ENCODE measurements around the gene DDX4.
"Not testable (repeated sequence)": the region's sequence is repeated elsewhere in the genome, so short reads cannot be mapped to it uniquely, and the experiment has no call there.

Gene DDX4

DNA sequence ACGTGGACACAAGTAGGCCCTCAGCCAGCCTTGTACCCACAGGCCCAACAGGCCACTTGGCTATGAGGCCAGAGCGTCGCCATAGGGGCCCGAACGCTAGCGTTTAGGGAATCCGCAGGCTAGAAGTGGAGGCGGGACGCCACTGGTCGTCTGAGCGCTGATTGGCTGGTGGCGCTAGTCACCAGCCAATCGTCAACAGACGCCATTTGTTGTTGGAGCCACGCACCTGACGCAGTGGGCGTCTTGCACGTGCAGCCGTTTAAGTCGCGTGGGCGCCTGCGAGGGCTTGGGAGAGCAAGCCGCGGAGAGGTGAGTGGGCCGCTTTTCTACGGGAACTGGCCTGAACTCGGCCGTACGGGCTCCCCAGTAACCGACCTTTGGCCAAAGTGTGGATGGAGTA is at the start of gene DDX4:
Gene DDX4, plus strand, starts transcription at position 269 of the 400 bp plus-strand sequence. CDS start 903 bp downstream, outside the sequence.
- ChIA-PET POLR2A (no interaction called here), CTCF (no interaction called here)

DNA sequence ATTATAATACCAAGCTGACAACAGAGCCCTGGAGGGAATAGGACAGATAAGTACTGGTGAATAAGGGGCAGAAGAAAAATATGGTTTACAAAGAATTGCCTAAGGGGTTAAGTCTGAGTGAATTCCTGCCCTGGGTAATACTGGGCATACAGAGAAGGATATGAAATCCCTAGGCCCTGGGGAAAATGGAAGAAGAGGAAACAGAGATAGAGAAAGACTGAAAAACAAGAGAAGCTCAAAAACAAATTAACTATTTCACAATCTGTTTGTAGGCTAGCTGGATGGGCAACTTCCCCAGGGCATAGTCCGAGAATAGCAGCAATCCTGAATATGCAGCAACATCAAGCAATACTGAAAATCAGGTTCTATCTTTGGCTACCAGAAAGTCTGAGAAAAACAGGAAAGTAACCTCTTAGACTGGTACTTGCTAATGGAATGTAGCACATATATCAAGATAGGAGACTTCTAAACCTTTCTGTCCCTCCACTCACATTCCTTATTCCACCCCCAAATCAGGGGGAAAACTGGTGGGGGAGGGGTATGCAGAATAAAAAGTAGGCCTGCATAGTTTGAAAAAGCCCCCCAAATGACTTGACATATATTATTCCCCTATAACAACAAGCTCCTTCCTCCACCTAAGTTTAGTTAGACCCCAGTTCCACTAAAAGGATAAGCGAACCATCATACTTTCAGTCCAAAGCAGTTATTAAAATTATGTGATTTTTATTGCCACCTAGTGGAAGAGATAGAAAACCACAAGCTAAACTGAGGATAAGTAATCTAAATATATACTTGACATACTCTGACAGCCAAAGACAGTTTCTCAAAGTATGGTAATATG is 46.4 kb upstream of the DDX4 start:
- CTCF ChIA-PET = interaction anchor here (0.6 to 1.0 kb wide), 3 partner anchors 16 to 384 kb away, joined by 3 to 4 read pairs (median 3); no protein-coding TSS in a partner anchor
- POLR2A ChIA-PET = interaction anchor here (1.1 kb wide), 1 partner anchor 384 kb away, joined by 3 read pairs; the partner anchor contains the start of genes DHX29 and MTREX
- DNase-seq (ENCODE audit: extremely low spot score) = peak; percentile 17
- TF ChIP-seq FOXA1 (IDR thresholded peaks at IDR 0.05) = no peak
- TF ChIP-seq, protein P1, sequence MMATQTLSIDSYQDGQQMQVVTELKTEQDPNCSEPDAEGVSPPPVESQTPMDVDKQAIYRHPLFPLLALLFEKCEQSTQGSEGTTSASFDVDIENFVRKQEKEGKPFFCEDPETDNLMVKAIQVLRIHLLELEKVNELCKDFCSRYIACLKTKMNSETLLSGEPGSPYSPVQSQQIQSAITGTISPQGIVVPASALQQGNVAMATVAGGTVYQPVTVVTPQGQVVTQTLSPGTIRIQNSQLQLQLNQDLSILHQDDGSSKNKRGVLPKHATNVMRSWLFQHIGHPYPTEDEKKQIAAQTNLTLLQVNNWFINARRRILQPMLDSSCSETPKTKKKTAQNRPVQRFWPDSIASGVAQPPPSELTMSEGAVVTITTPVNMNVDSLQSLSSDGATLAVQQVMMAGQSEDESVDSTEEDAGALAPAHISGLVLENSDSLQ (IDR thresholded peaks at IDR 0.05) = peak; percentile 28; the same call in 1 of the 2 replicates

More for the DNA sequence above, at the start of gene DDX4:
- DNase-seq (ENCODE audit: extremely low spot score) = no peak
- TF ChIP-seq SP1 (IDR thresholded peaks at IDR 0.05) = no peak
- no peak for TF ChIP-seq FOXA1 (IDR thresholded peaks at IDR 0.05)

DNA sequence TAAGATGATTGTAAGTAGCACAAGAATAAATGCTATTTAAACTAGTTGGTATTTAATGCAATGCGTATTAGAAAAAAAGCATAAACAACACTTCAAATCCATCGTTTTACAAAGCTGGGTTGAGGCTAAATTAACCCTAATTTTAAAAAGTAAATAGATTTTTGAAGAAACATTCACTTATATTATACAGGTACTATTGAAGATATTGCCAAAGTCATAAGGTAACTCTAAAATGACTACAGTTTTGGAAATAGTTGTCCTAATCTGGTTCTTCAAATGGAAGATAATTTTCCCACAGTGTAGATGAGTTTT is 45.8 kb upstream of the DDX4 start:
- TF ChIP-seq CTBP1 (IDR thresholded peaks at IDR 0.05; ENCODE audit: borderline replicate concordance) (no peak), ARNT (IDR thresholded peaks at IDR 0.05) (no peak), LEF1 (IDR thresholded peaks at IDR 0.05; ENCODE audit: borderline replicate concordance) (no peak), L3MBTL2 (conservative IDR thresholded peaks at IDR 0.05) (no peak), ZNF384 (IDR thresholded peaks at IDR 0.05) (no peak)
- TF ChIP-seq, protein P1 (IDR thresholded peaks at IDR 0.05) = no peak
- ChIA-PET POLR2A (interaction anchor here (1.1 kb wide), 1 partner anchor 384 kb away, joined by 3 read pairs; the partner anchor contains the start of genes DHX29 and MTREX), CTCF (interaction anchor here (0.8 to 1.0 kb wide), 2 partner anchors 17 to 21 kb away, joined by 3 to 4 read pairs; no protein-coding TSS in a partner anchor)
- DNase-seq (ENCODE audit: extremely low spot score) = no peak

DNA sequence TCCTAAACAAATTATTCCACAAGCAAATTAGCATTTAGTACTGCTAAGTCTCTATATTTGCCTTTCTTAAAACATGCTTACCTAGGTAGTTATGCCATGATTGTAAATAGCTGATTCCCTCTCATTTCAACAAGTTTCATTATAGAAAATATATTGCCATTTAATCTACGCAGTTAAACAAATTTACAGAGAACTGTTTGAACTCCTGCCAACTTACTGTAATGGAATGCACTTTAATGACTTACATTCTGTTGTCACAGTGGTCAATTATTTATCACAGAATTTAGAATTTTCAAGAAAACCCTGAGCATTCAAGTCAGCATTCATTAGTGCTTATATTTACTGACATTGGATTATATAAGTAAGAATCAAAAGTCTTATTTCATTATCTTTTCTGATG is 45.4 kb upstream of the DDX4 start:
- ChIA-PET POLR2A (interaction anchor here (1.1 kb wide), 1 partner anchor 385 kb away, joined by 3 read pairs; the partner anchor contains the start of genes DHX29 and MTREX), CTCF (interaction anchor here (0.8 kb wide), 1 partner anchor 21 kb away, joined by 4 read pairs; no protein-coding TSS in a partner anchor)
- no peak for DNase-seq (ENCODE audit: extremely low spot score)
- no peak for TF ChIP-seq FOXK2 (IDR thresholded peaks at IDR 0.05)
- TF ChIP-seq BHLHE40 (IDR thresholded peaks at IDR 0.05; ENCODE audit: borderline replicate concordance) = no peak
- no peak for TF ChIP-seq SP1 (IDR thresholded peaks at IDR 0.05)
- TF ChIP-seq LEF1 (IDR thresholded peaks at IDR 0.05; ENCODE audit: borderline replicate concordance) = no peak
- no peak for TF ChIP-seq ARNT (IDR thresholded peaks at IDR 0.05)
- no peak for TF ChIP-seq CTBP1 (IDR thresholded peaks at IDR 0.05; ENCODE audit: borderline replicate concordance)
- no peak for TF ChIP-seq NFRKB (IDR thresholded peaks at IDR 0.05)

DNA sequence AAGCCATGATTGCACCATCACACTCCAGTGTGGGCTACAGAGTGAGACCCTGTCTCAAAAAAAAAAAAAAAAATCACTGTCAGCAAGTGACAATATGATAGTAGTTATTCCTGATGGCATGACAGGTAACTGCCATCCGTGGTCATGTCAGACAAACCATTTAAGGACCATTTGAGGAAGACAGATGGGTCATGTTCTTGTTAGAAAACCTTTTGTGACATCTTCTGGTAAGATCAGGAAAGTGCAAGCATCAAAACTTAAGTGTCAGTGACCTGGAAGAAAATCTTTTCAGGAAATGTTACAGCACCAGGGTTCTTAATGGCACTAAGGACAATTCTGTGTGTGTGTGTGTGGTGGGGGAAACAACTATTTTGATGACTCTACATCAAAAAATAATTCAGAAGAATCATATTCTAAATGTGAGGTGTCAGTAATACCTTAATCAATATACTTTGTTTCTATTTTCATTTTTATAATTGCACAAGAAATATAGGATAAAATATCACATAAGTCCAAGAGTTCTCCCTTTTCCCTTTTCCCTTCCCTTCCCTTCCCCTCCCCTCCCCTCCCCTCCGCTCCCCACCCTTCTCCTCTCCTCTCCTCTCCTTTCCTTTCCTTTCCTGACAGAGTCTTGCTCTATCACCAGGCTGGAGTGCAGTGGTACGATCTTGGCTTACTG is 43.6 kb upstream of the DDX4 start:
- CTCF ChIA-PET = no interaction called here
- TF ChIP-seq NFRKB (IDR thresholded peaks at IDR 0.05) = no peak
- TF ChIP-seq, protein P1 (IDR thresholded peaks at IDR 0.05) = peak; percentile 74
- peak; percentile 18 for DNase-seq (ENCODE audit: extremely low spot score)
- POLR2A ChIA-PET = no interaction called here

DNA sequence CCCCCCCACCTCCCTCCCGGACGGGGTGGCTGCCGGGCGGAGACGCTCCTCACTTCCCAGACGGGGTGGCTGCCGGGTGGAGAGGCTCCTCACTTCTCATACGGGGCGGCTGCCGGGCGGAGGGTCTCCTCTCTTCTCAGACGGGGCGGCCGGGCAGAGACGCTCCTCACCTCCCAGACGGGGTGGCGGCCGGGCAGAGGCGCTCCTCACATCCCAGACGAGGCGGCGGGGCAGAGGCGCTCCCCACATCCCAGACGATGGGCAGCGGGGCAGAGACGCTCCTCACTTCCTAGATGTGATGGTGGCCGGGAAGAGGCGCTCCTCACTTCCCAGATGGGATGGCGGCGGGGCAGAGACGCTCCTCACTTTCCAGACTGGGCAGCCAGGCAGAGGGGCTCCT is 41.2 kb upstream of the DDX4 start:
- DNase-seq (ENCODE audit: extremely low spot score); CTCF ChIA-PET; POLR2A ChIA-PET: not testable (repeated sequence)

DNA sequence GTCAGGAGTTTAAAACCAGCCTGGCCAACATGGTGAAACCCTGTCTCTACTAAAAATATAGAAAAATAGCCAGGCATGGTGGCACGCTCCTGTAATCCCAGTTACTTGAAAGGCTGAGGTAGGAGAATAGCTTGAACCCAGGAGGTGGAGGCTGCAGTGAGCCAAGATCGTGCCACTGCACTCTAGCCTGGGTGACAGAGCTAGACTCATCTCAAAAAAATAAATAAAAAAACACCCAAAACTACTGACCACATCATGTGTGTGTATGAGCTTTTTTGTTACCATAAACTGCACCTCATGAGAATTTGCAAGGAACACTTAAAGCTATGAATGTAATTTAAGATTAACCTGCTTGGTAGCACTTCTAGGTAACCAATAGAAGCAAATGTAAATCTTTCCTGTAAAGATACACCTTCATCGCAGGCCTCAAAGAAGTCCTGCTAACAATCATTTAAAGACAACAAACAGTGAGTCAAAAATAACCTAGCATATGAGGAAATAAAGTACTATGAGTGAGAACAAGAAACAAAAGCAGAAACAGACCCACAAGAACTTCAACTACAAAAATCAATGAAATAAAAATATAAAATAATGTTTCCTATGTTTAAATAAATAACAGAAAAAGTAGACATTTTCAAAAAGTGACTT is 38.7 kb upstream of the DDX4 start:
- ChIA-PET CTCF (no interaction called here), POLR2A (no interaction called here)
- no peak for DNase-seq (ENCODE audit: extremely low spot score)
- TF ChIP-seq SP1 (IDR thresholded peaks at IDR 0.05) = no peak
- TF ChIP-seq BHLHE40 (IDR thresholded peaks at IDR 0.05; ENCODE audit: borderline replicate concordance) = no peak
- TF ChIP-seq NFRKB (IDR thresholded peaks at IDR 0.05) = no peak
- TF ChIP-seq FOXK2 (IDR thresholded peaks at IDR 0.05) = no peak
- TF ChIP-seq CTBP1 (IDR thresholded peaks at IDR 0.05; ENCODE audit: borderline replicate concordance) = no peak

DNA sequence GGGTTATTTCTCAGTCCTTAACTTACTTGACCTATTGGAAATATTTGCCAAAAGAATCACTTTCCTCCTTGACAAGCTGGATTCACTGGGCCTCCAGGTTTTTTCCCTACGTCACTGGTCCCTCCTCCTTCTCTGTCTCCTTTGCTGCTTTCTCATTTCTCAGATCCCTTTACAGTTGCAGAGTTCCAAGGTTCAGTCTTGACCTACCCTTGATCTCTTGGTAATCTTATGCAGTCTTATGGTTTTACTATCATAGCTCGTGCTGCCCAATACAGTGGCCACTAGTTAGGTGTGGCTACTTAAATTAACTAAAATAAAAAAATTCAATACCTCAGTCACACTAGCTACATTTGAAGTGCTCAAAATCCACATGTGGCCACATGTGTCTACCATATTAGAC is 37.1 kb upstream of the DDX4 start:
- TF ChIP-seq ZNF384 (IDR thresholded peaks at IDR 0.05) (no peak), ARNT (IDR thresholded peaks at IDR 0.05) (no peak), LEF1 (IDR thresholded peaks at IDR 0.05; ENCODE audit: borderline replicate concordance) (no peak), FOXM1 (IDR thresholded peaks at IDR 0.05; ENCODE audit: borderline replicate concordance) (no peak), CTBP1 (IDR thresholded peaks at IDR 0.05; ENCODE audit: borderline replicate concordance) (no peak), BHLHE40 (IDR thresholded peaks at IDR 0.05; ENCODE audit: borderline replicate concordance) (no peak), SP1 (IDR thresholded peaks at IDR 0.05) (no peak), L3MBTL2 (conservative IDR thresholded peaks at IDR 0.05) (no peak), TARDBP (IDR thresholded peaks at IDR 0.05) (no peak), NFRKB (IDR thresholded peaks at IDR 0.05) (no peak), ELF4 (IDR thresholded peaks at IDR 0.05) (no peak), SUZ12 (IDR thresholded peaks at IDR 0.05) (no peak), FOXA1 (IDR thresholded peaks at IDR 0.05) (no peak), HDGF (IDR thresholded peaks at IDR 0.05; ENCODE audit: borderline replicate concordance) (no peak), FOXK2 (IDR thresholded peaks at IDR 0.05) (no peak)
- TF ChIP-seq, protein P1 (IDR thresholded peaks at IDR 0.05) = no peak
- ChIA-PET POLR2A (no interaction called here), CTCF (no interaction called here)
- no peak for DNase-seq (ENCODE audit: extremely low spot score)
